NCI-H1048 (cell line): ENCODE results near the gene FAM131C.
A peak's percentile ranks its signal among the peaks of the same experiment; 100 is the strongest.

Source experiments
- DNase-seq: peaks from one replicate; lab custom pipeline; 2025; lab: John Stamatoyannopoulos, UW

FAM131C gene

DNA sequence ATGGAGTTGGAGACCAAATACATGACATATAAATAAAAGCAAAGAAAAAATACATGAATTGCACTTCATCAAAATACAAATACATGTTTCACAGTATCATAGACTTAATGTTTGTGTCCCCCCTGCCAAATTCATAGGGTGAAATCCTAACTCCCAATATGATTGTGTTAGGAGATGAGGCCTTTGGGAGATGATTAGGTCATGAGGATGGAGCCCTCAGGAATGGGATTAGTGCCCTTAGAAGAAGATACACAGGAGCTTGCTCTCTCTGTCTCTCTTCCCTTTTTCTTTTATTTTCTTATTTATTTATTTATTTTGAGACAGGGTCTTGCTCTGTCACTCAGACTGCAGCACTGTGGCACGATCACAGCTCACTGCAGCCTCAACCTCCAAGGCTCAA is 26.0 kb upstream of the FAM131C start:
- no peak for DNase-seq

GRCh38 chr1:16095447-16095846 is 22.0 kb upstream of the FAM131C start:
- no peak for DNase-seq

GRCh38 chr1:16094453-16095158 is 21.2 kb upstream of the FAM131C start:
- DNase-seq = no peak

DNA sequence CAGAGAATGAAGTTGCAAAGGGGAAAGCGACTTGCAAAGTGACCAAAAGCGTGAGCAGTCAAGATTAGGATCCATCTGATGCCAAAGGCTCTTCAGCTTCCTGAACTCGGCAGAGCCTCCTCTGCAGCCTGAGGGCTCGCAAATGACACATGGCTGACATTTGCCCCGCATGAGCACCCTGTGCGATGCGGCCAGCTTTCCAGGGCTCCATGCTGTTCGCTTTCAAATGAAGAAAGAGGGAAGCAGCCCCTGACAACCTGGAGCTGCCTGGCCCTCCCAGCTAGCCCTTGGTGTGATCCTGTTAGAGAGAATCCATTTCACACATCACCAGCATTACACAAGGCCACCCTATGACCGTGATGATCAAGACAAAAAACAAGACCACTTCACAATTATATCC is 20.2 kb upstream of the FAM131C start:
- DNase-seq = no peak

- DNase-seq = no peak
Measured at GRCh38 chr1:16092923-16093511, 19.6 kb upstream of the FAM131C start.

GRCh38 chr1:16092097-16092922 is 18.9 kb upstream of the FAM131C start:
- no peak for DNase-seq

DNA sequence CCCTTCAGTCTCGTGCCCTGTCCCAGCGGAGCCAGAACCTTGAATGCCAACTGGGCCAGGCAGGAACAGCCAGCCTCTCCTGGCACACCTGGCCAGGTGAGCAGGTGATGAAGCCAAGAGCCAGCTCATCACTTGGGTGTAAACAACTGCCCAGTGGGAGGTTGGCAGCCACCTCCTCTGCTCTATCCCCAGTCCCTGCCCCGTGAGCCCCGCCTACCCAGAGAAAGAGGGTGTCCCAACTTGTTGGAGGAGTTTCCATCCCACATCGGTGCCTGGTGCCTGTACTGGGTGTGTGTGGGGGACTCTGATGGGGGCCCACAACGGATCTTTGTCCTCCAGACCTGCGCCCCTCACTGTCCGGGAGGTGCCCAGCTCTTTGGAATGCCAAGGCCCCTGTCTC is 17.8 kb upstream of the FAM131C start:
- no peak for DNase-seq

GRCh38 chr1:16090076-16090826 is 16.8 kb upstream of the FAM131C start:
- DNase-seq = no peak

DNA sequence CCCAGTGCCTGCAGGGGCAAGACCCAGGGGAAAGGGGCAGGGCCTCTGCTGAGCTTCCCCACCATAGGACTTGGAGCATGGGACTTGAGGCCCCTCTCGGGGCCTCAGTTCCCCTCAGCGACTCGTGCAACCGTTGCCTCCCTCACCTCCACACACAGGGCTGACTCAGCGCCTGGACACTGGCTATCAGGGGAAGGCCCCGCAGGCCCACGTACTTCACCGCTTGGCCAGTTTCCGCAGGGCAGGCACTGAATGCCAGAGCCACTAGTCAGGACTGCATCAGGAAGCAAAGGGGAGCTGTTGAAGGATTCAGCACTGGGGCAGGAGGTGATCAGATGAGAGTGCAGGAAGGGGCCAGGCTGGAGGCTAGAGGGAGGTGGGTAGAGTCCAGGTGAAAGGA is 15.5 kb upstream of the FAM131C start:
- DNase-seq = no peak

DNA sequence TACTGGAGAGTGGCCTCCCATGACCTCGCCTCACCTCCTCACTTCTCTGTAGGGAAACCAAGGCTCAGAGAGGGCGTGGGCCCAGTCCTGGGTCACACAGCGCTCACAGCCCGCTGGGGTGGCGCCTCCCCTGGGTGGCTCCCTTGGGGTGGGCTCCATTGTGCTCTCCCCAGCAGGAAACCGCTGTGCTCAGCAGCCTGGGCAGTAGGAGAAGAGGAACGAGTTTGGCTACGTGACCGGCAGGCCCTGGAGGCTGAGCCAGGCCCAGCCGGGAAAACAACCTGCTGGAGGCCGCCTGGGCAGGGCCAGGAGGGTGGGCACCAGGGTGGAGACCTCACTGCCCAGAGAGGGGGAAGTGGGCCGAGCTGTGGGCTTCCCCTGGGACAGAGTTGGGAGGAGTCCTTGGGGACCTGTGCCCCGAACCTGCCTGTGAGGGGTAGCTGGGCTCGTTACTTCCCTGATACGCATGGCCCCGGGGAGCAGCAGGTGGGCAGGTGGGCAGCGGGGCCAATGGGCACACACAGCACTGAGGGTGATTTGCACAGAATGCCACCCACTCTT is 15.0 kb upstream of the FAM131C start:
- no peak for DNase-seq

- DNase-seq = no peak
Measured at GRCh38 chr1:16087733-16088132, 14.3 kb upstream of the FAM131C start.

- no peak for DNase-seq
Measured at GRCh38 chr1:16085522-16085921, 12.1 kb upstream of the FAM131C start.

- no peak for DNase-seq
Measured at GRCh38 chr1:16083486-16083885, 10.0 kb upstream of the FAM131C start.

- no peak for DNase-seq
Measured at GRCh38 chr1:16082283-16083038, 9.0 kb upstream of the FAM131C start.

- DNase-seq = no peak
Measured at GRCh38 chr1:16081636-16082035, 8.2 kb upstream of the FAM131C start.

DNA sequence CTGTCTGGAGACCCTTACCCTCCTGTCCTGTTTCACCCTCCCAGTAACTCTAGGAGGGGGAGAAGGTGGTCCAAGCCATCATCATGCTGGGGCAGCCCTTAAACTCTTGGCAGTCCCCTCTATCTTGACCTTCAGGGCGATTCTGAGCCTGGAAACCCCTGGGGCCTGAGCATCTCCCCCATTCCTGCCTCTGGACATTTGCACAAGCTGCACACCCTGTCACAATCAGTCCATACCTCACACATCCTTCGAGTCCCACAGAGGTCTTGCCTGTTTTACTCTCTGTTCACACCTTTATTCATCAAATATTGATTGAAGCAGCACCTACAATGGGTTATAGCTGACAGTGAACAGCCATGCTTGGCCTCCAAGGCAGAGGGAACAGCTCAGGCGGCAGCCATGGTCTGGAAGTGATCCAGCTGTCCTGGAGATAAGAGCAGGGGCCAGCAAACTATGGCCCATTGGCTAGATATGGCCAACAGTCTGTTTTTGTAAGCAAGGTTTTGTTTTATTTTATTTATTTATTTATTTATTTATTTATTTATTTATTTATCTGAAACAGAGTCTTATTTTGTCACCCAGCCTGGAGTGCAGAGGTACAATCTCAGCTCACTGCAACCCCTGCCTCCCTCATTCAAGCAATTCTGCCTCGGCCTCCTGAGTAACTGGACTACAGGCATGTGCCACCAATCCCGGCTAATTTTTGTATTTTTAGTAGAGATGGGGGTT is 7.1 kb upstream of the FAM131C start:
- DNase-seq = no peak

GRCh38 chr1:16078925-16079656 is 5.6 kb upstream of the FAM131C start:
- DNase-seq = peak; percentile 35

GRCh38 chr1:16077406-16078245 is 4.2 kb upstream of the FAM131C start:
- no peak for DNase-seq

DNA sequence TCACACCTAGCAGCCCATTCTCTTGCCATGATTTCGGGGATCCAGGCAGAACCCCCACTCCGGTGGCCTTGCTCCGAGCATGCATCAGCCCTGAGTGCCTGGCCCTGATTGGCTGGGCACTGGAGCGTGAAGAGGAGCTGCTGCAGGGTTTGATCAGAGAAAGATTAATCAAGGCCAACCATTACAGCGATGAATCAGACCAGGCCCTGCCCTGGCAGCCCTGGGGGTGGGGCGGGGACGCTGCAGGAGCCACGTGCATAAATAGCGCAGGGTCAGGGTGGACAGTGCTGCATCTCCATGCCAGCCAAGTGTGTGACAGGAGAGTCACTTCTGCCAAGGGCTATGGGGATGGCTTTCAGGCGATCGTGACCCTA is 3.4 kb upstream of the FAM131C start:
- no peak for DNase-seq
